HEK293 (cell line): ENCODE results near the gene ACAD11.
A peak's percentile ranks its signal among the peaks of the same experiment; 100 is the strongest.

Experiments
- CTCF ChIA-PET: fragments of 350-600 bp; formaldehyde crosslinking; extraction: SDS; loops from one replicate; lab custom pipeline; 2021; ENCODE audit warnings: antibody characterized with exemption; lab: Yijun Ruan, JAX
- POLR2A ChIA-PET: fragments of 300-600 bp; formaldehyde crosslinking; extraction: SDS; loops from one replicate; lab custom pipeline; 2020; ENCODE audit warnings: antibody characterized with exemption, inconsistent platforms; lab: Yijun Ruan, JAX
- H3K27ac ChIP-seq: fragments of 200-500 bp; sonication (Bioruptor generic); 2 replicates; pipeline ENCODE4 v1.5.1; 2014; ENCODE audit warnings: low read depth, low read length, control low read depth, inconsistent platforms; ENCODE audit errors: extremely low read depth
- H3K36me3 ChIP-seq, 2 experiments: fragments of 200-500 bp in 1 of 2; sonication (Bioruptor generic) in 1 of 2; 1 replicate in 1 of 2; 2 replicates in 1 of 2; pipeline ENCODE4 v1.5.1; 2014 to 2017; ENCODE audit warnings: inconsistent platforms in 2 of 2, low read length in 2 of 2; ENCODE audit not compliant: control insufficient read depth in 2 of 2, insufficient read depth in 1 of 2
- H3K4me1 ChIP-seq: fragments of 200-500 bp; sonication (Bioruptor generic); 2 replicates; pipeline ENCODE4 v1.5.1; 2014; ENCODE audit warnings: mild to moderate bottlenecking, low read length, inconsistent platforms; ENCODE audit not compliant: control insufficient read depth, insufficient read depth
- H3K4me3 ChIP-seq: 2 replicates; pipeline ENCODE4 v1.5.1; 2011; ENCODE audit warnings: low read depth, mild to moderate bottlenecking, control low read depth, low read length, moderate library complexity
- H3K9me3 ChIP-seq: fragments of 200-500 bp; sonication (Bioruptor generic); 2 replicates; pipeline ENCODE4 v1.5.1; 2014; ENCODE audit warnings: low read depth, low read length, inconsistent platforms; ENCODE audit not compliant: control insufficient read depth, insufficient read depth
- SETDB1 ChIP-seq: IDR thresholded peaks from one replicate; pipeline ENCODE4 v1.6.1; 2017; ENCODE audit warnings: mild to moderate bottlenecking, low read length, moderate library complexity, mixed read lengths; ENCODE audit not compliant: insufficient read length
- ZFHX2 ChIP-seq: fragments of 450-650 bp; formaldehyde crosslinking; conservative IDR thresholded peaks from 2 replicates; pipeline ENCODE4 v1.5.1; 2016; ENCODE audit warnings: missing biosample characterization, missing genetic modification characterization
- ZNF10 ChIP-seq: fragments of 450-650 bp; formaldehyde crosslinking; IDR thresholded peaks from 2 replicates; pipeline ENCODE4 v1.5.1; 2017; ENCODE audit warnings: missing biosample characterization, missing genetic modification characterization
- ZNF223 ChIP-seq: fragments of 450-650 bp; formaldehyde crosslinking; IDR thresholded peaks from 2 replicates; pipeline ENCODE4 v1.5.1; 2016; ENCODE audit warnings: missing biosample characterization, missing genetic modification characterization
- ZNF416 ChIP-seq: fragments of 450-650 bp; formaldehyde crosslinking; IDR thresholded peaks from 2 replicates; pipeline ENCODE4 v1.5.1; 2016; ENCODE audit warnings: missing biosample characterization, missing genetic modification characterization
- ZNF514 ChIP-seq: fragments of 450-650 bp; formaldehyde crosslinking; IDR thresholded peaks from 2 replicates; pipeline ENCODE4 v1.5.1; 2016; ENCODE audit warnings: missing biosample characterization, missing genetic modification characterization
- ZNF561 ChIP-seq: fragments of 450-650 bp; IDR thresholded peaks from 2 replicates; pipeline ENCODE4 v1.5.1; 2018; ENCODE audit warnings: missing biosample characterization, missing genetic modification characterization, borderline replicate concordance
- ZNF596 ChIP-seq: fragments of 450-650 bp; IDR thresholded peaks from 2 replicates; pipeline ENCODE4 v1.5.0; 2018; ENCODE audit warnings: missing biosample characterization, mild to moderate bottlenecking, missing genetic modification characterization, moderate library complexity
- ZNF654 ChIP-seq: fragments of 450-650 bp; formaldehyde crosslinking; IDR thresholded peaks from 2 replicates; pipeline ENCODE4 v1.5.1; 2016; ENCODE audit warnings: low read depth, missing biosample characterization, missing genetic modification characterization
- ZNF747 ChIP-seq: fragments of 450-650 bp; formaldehyde crosslinking; IDR thresholded peaks from 2 replicates; pipeline ENCODE4 v1.5.1; 2016; ENCODE audit warnings: missing biosample characterization, missing genetic modification characterization
- TF ChIP-seq, protein P1 (sequence below): fragments of 450-650 bp; formaldehyde crosslinking; IDR thresholded peaks from 2 replicates; pipeline ENCODE4 v1.5.1; 2016; ENCODE audit warnings: missing biosample characterization, missing genetic modification characterization, borderline replicate concordance
- TF ChIP-seq, protein P2 (sequence below): fragments of 450-650 bp; formaldehyde crosslinking; IDR thresholded peaks from 2 replicates; pipeline ENCODE4 v1.5.1; 2016; ENCODE audit warnings: missing biosample characterization, missing genetic modification characterization
- TF ChIP-seq, protein P3 (sequence below): fragments of 450-650 bp; formaldehyde crosslinking; IDR thresholded peaks from 2 replicates; pipeline ENCODE4 v1.5.1; 2016; ENCODE audit warnings: missing biosample characterization, missing genetic modification characterization
- TF ChIP-seq, protein P4 (sequence below): fragments of 450-650 bp; IDR thresholded peaks from 2 replicates; pipeline ENCODE4 v1.5.1; 2018; ENCODE audit warnings: missing biosample characterization, missing genetic modification characterization
- TF ChIP-seq, protein P5 (sequence below): fragments of 450-650 bp; formaldehyde crosslinking; IDR thresholded peaks from 2 replicates; pipeline ENCODE4 v1.5.1; 2016; ENCODE audit warnings: missing biosample characterization, missing genetic modification characterization
- TF ChIP-seq, protein P6 (sequence below): fragments of 450-650 bp; formaldehyde crosslinking; IDR thresholded peaks from 2 replicates; pipeline ENCODE4 v1.5.1; 2016; ENCODE audit warnings: missing biosample characterization, missing genetic modification characterization, borderline replicate concordance

ACAD11 gene

DNA sequence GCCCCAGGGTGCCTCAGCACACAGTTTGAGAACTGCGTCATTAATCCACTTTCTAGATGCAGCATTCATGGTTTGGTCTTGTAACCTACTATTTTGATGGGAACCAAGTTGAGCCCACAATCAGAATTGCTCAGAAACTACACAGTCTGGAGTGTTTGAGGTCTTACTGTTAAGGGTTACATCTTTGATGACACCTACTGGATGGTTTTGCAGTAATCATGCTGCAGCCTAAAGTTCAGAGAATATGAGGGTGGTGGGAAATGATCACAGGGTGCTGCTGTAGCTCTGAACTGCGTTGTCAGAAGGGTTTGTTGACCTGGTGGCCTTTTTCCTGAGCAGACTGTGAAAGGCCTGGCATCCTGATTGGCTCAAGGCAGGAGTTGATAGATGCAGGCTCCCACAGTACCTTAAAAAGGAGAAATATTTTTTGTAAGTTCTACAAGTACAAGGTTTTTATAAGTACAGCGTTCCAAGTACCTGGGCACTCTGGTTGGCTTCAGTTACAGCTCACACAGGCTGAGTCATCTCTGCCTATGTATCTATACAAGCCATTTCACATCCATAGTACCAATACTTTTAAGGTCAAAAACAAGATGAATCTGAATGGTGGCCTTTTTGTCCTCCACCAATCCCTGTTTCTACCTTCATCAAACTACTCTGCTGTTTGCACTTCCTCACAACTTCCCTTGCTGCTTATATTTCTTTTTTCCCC, 123.0 kb downstream of the ACAD11 start (continued):
- TF ChIP-seq, protein P1, sequence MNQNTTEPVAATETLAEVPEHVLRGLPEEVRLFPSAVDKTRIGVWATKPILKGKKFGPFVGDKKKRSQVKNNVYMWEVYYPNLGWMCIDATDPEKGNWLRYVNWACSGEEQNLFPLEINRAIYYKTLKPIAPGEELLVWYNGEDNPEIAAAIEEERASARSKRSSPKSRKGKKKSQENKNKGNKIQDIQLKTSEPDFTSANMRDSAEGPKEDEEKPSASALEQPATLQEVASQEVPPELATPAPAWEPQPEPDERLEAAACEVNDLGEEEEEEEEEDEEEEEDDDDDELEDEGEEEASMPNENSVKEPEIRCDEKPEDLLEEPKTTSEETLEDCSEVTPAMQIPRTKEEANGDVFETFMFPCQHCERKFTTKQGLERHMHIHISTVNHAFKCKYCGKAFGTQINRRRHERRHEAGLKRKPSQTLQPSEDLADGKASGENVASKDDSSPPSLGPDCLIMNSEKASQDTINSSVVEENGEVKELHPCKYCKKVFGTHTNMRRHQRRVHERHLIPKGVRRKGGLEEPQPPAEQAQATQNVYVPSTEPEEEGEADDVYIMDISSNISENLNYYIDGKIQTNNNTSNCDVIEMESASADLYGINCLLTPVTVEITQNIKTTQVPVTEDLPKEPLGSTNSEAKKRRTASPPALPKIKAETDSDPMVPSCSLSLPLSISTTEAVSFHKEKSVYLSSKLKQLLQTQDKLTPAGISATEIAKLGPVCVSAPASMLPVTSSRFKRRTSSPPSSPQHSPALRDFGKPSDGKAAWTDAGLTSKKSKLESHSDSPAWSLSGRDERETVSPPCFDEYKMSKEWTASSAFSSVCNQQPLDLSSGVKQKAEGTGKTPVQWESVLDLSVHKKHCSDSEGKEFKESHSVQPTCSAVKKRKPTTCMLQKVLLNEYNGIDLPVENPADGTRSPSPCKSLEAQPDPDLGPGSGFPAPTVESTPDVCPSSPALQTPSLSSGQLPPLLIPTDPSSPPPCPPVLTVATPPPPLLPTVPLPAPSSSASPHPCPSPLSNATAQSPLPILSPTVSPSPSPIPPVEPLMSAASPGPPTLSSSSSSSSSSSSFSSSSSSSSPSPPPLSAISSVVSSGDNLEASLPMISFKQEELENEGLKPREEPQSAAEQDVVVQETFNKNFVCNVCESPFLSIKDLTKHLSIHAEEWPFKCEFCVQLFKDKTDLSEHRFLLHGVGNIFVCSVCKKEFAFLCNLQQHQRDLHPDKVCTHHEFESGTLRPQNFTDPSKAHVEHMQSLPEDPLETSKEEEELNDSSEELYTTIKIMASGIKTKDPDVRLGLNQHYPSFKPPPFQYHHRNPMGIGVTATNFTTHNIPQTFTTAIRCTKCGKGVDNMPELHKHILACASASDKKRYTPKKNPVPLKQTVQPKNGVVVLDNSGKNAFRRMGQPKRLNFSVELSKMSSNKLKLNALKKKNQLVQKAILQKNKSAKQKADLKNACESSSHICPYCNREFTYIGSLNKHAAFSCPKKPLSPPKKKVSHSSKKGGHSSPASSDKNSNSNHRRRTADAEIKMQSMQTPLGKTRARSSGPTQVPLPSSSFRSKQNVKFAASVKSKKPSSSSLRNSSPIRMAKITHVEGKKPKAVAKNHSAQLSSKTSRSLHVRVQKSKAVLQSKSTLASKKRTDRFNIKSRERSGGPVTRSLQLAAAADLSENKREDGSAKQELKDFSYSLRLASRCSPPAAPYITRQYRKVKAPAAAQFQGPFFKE (tag by site-specific recombination) = no peak
- TF ChIP-seq ZNF223 = no peak

DNA sequence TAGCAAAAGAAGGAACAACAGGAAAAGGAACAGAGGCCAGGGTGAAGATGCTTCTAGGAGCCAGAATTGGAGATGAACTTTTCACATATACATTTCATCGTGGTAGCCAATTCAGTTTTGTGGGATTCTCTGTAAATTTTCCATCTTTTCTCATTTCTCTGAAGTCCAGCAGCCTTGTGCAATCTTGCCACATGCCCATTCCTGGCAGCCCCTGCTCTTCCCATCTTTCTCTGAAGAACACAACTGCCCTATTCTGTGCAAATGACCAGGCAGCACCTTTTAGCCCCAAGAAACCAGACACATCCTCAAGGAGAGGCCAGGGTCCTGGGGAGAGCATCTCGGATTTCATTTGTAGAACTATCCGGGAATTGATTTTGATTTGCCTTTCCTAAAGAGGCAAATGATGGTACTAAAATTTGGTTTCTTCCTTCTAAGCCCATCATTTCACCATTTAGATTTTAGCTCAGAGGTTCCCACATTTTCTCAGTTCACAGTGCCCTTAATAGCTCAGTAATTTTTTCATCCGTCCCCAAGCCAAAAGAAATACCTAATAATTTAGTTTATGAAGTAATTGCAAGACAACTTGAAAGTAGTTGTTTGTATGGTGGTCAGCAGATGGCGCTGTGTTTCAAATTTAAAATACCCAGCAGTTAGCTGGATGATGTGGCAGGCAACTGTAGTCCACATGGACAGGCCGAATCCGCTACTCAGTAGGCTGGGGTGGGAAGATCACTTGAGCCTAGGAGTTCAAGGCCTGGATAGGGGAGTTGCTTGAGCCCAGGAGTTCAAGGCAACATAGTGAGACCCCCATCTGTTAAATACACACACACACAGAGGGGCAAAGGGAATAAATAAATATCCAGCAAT, 123.8 kb downstream of the ACAD11 start:
- Histone ChIP-seq H3K9me3 (no peaks in the 10 kb centered on the region), H3K36me3 (peaks cover 0 to 28% of the 10 kb centered on the region in 2 experiments; a peak in 2 of 3 replicates), H3K4me1 (no peaks in the 10 kb centered on the region), H3K4me3 (no peak overlapping the region), H3K27ac (no peak overlapping the region)
- ChIA-PET CTCF (interaction anchor here (0.5 to 2.1 kb wide), 23 partner anchors 9 to 486 kb away, joined by 3 to 28 read pairs (median 3); partner anchors contain the start of genes ACAD11 and UBA5), POLR2A (no interaction called here)
- TF ChIP-seq SETDB1 (peak; percentile 14), ZFHX2 (tag by site-specific recombination) (no peak), ZNF654 (tag by site-specific recombination) (peak; percentile 46)
- TF ChIP-seq, protein P2, sequence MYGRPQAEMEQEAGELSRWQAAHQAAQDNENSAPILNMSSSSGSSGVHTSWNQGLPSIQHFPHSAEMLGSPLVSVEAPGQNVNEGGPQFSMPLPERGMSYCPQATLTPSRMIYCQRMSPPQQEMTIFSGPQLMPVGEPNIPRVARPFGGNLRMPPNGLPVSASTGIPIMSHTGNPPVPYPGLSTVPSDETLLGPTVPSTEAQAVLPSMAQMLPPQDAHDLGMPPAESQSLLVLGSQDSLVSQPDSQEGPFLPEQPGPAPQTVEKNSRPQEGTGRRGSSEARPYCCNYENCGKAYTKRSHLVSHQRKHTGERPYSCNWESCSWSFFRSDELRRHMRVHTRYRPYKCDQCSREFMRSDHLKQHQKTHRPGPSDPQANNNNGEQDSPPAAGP (tag by site-specific recombination) = no peak

DNA sequence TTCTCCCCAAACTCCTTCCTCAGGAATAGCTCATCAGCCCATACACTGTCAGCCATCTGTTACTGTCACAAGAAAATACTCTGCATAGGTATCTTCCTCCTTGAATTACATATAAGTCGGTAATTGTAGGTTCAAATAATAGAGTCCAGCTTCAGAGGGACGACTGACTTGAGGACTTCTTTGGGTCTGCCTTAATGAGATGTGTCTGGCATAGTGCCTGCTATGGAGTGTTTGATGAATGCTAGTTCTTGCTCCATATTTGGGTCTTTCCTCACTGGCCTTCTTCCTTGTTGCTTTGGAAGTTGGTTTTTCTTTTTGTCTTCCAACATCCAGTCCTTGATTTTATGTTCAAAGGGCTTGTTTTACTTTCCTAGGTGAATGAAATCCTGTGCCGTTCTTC, 129.0 kb downstream of the ACAD11 start:
- Histone ChIP-seq H3K9me3 (no peaks in the 10 kb centered on the region), H3K4me1 (no peaks in the 10 kb centered on the region), H3K27ac (no peak overlapping the region), H3K36me3 (peaks cover 0 to 56% of the 10 kb centered on the region in 2 experiments), H3K4me3 (no peak overlapping the region)
- CTCF ChIA-PET = interaction anchor here (0.7 kb wide), 1 partner anchor 112 kb away, joined by 3 read pairs; no protein-coding TSS in a partner anchor
- POLR2A ChIA-PET = no interaction called here
- TF ChIP-seq ZNF416 (tag by site-specific recombination) (no peak), ZNF10 (tag by site-specific recombination) (no peak), ZNF514 (tag by site-specific recombination) (no peak), ZNF561 (no peak), ZNF596 (tag by site-specific recombination) (no peak), ZNF747 (no peak)
- TF ChIP-seq, protein P3, sequence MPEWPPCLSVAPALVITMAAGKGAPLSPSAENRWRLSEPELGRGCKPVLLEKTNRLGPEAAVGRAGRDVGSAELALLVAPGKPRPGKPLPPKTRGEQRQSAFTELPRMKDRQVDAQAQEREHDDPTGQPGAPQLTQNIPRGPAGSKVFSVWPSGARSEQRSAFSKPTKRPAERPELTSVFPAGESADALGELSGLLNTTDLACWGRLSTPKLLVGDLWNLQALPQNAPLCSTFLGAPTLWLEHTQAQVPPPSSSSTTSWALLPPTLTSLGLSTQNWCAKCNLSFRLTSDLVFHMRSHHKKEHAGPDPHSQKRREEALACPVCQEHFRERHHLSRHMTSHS (tag by site-specific recombination) = no peak
- TF ChIP-seq, protein P4, sequence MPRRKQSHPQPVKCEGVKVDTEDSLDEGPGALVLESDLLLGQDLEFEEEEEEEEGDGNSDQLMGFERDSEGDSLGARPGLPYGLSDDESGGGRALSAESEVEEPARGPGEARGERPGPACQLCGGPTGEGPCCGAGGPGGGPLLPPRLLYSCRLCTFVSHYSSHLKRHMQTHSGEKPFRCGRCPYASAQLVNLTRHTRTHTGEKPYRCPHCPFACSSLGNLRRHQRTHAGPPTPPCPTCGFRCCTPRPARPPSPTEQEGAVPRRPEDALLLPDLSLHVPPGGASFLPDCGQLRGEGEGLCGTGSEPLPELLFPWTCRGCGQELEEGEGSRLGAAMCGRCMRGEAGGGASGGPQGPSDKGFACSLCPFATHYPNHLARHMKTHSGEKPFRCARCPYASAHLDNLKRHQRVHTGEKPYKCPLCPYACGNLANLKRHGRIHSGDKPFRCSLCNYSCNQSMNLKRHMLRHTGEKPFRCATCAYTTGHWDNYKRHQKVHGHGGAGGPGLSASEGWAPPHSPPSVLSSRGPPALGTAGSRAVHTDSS (tag by site-specific recombination) = no peak
- TF ChIP-seq, protein P5, sequence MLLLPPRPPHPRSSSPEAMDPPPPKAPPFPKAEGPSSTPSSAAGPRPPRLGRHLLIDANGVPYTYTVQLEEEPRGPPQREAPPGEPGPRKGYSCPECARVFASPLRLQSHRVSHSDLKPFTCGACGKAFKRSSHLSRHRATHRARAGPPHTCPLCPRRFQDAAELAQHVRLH (tag by site-specific recombination) = no peak
- TF ChIP-seq, protein P6, sequence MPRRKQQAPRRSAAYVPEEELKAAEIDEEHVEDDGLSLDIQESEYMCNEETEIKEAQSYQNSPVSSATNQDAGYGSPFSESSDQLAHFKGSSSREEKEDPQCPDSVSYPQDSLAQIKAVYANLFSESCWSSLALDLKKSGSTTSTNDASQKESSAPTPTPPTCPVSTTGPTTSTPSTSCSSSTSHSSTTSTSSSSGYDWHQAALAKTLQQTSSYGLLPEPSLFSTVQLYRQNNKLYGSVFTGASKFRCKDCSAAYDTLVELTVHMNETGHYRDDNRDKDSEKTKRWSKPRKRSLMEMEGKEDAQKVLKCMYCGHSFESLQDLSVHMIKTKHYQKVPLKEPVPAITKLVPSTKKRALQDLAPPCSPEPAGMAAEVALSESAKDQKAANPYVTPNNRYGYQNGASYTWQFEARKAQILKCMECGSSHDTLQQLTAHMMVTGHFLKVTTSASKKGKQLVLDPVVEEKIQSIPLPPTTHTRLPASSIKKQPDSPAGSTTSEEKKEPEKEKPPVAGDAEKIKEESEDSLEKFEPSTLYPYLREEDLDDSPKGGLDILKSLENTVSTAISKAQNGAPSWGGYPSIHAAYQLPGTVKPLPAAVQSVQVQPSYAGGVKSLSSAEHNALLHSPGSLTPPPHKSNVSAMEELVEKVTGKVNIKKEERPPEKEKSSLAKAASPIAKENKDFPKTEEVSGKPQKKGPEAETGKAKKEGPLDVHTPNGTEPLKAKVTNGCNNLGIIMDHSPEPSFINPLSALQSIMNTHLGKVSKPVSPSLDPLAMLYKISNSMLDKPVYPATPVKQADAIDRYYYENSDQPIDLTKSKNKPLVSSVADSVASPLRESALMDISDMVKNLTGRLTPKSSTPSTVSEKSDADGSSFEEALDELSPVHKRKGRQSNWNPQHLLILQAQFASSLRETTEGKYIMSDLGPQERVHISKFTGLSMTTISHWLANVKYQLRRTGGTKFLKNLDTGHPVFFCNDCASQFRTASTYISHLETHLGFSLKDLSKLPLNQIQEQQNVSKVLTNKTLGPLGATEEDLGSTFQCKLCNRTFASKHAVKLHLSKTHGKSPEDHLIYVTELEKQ = no peak
